SK-N-SH (cell line): ENCODE measurements around the gene FZD4. TPM values are rescaled to one million over a fixed set of nuclear protein-coding genes. Genes with fewer than 3 reads are reported as not detected.

Source experiments
- CTCF ChIA-PET: fragments of 300-600, 350-600 bp; formaldehyde crosslinking; extraction: SDS; loops from one replicate; lab custom pipeline; 2021; lab: Yijun Ruan, JAX
- POLR2A ChIA-PET: fragments of 350-600 bp; sonication (Branson Sonifier 250); formaldehyde crosslinking; extraction: SDS; loops from one replicate; lab custom pipeline; 2020; ENCODE audit warnings: antibody characterized with exemption, inconsistent platforms; lab: Yijun Ruan, JAX
- DNase-seq: peaks from one replicate; pipeline ENCODE4 v3.0.0; 2012
- H2AFZ ChIP-seq: fragments of 200-600 bp; sonication (generic); 2 replicates; pipeline ENCODE4 v1.8.1; 2016; ENCODE audit warnings: antibody characterized with exemption, mild to moderate bottlenecking, low read depth
- H3F3A ChIP-seq: fragments of 200-600 bp; sonication (generic); replicated peaks from 2 replicates; pipeline ENCODE3; 2016; ENCODE audit warnings: antibody characterized with exemption, mild to moderate bottlenecking; ENCODE audit not compliant: insufficient read depth
- H3K27ac ChIP-seq, 2 experiments: fragments of 200-500 bp in 1 of 2; fragments of 200-600 bp in 1 of 2; sonication (Bioruptor generic) in 1 of 2; sonication (generic), shearing (Covaris generic) in 1 of 2; 2 replicates each; pipeline versions ENCODE4 v1.5.1 to v1.6.1; 2014 to 2016; ENCODE audit warnings: low read depth in 2 of 2, inconsistent platforms in 1 of 2, low read length in 1 of 2, mild to moderate bottlenecking in 1 of 2, mixed read lengths in 1 of 2
- H3K27me3 ChIP-seq: fragments of 200-600 bp; sonication (generic), shearing (Covaris generic); 2 replicates; pipeline ENCODE4 v1.6.1; 2016; ENCODE audit warnings: mixed run types; ENCODE audit not compliant: insufficient read depth
- H3K36me3 ChIP-seq, 2 experiments: fragments of 200-500 bp in 1 of 2; fragments of 200-600 bp in 1 of 2; sonication (Bioruptor generic) in 1 of 2; sonication (generic) in 1 of 2; replicated peaks in 1 of 2; 2 replicates each; pipeline versions ENCODE3 to v1.5.1; 2014 to 2016; ENCODE audit warnings: low read length in 1 of 2, mild to moderate bottlenecking in 1 of 2; ENCODE audit not compliant: insufficient read depth in 2 of 2, control insufficient read depth in 1 of 2
- H3K4me1 ChIP-seq, 2 experiments: fragments of 200-500 bp in 1 of 2; fragments of 200-600 bp in 1 of 2; sonication (Bioruptor generic) in 1 of 2; sonication (generic), shearing (Covaris generic) in 1 of 2; 2 replicates each; pipeline versions ENCODE4 v1.5.1 to v1.6.1; 2014 to 2016; ENCODE audit warnings: low read depth in 1 of 2, low read length in 1 of 2, mixed run types in 1 of 2; ENCODE audit not compliant: insufficient read depth in 2 of 2, control insufficient read depth in 1 of 2
- H3K4me2 ChIP-seq: fragments of 200-600 bp; sonication (generic), shearing (Covaris generic); 2 replicates; pipeline ENCODE4 v1.6.1; 2017; ENCODE audit warnings: mixed run types
- H3K4me3 ChIP-seq, 2 experiments: fragments of 200-500 bp in 1 of 2; fragments of 200-600 bp in 1 of 2; sonication (Bioruptor generic) in 1 of 2; sonication (generic), shearing (Covaris generic) in 1 of 2; 2 replicates each; pipeline versions ENCODE4 v1.5.1 to v1.8.1; 2014 to 2016; ENCODE audit warnings: low read depth in 2 of 2, inconsistent platforms in 1 of 2, low read length in 1 of 2, mild to moderate bottlenecking in 1 of 2, mixed read lengths in 1 of 2, moderate library complexity in 1 of 2
- H3K79me2 ChIP-seq: fragments of 200-600 bp; sonication (generic); 2 replicates; pipeline ENCODE4 v1.8.1; 2017; ENCODE audit warnings: mild to moderate bottlenecking; ENCODE audit not compliant: insufficient read depth
- H3K9ac ChIP-seq: fragments of 200-600 bp; sonication (generic); 2 replicates; pipeline ENCODE4 v1.6.1; 2017; ENCODE audit warnings: mixed run types
- H3K9me2 ChIP-seq: fragments of 200-600 bp; sonication (generic); 2 replicates; pipeline ENCODE4 v1.6.1; 2017; ENCODE audit warnings: mixed run types
- H3K9me3 ChIP-seq: fragments of 200-600 bp; sonication (generic); 2 replicates; pipeline ENCODE4 v1.6.1; 2017; ENCODE audit warnings: mixed run types, mild to moderate bottlenecking, moderate library complexity
- H4K20me1 ChIP-seq: fragments of 200-600 bp; sonication (generic); 2 replicates; pipeline ENCODE4 v1.6.1; 2017; ENCODE audit warnings: mild to moderate bottlenecking, mixed run types; ENCODE audit not compliant: insufficient read depth
- CHD2 ChIP-seq: fragments of 150-350 bp; IDR thresholded peaks from 2 replicates; pipeline ENCODE4 v1.6.1; 2018; ENCODE audit warnings: low read length; ENCODE audit not compliant: partially characterized antibody
- ELF1 ChIP-seq: IDR thresholded peaks from 2 replicates; pipeline ENCODE4 v1.4.0; 2012
- EZH2phosphoT487 ChIP-seq: fragments of 200-600 bp; sonication (generic); IDR thresholded peaks from 2 replicates; pipeline ENCODE4 v1.6.1; 2017; ENCODE audit warnings: low read depth, mixed run types, mild to moderate bottlenecking, antibody characterized with exemption, moderate library complexity, borderline replicate concordance
- FOSL2 ChIP-seq: IDR thresholded peaks from 2 replicates; pipeline ENCODE4 v1.4.0; 2012; ENCODE audit warnings: low read depth, mild to moderate bottlenecking, moderate library complexity, borderline replicate concordance
- FOXJ3 ChIP-seq: sonication (generic); formaldehyde crosslinking; IDR thresholded peaks from 2 replicates; pipeline ENCODE4 v1.5.1; 2020; ENCODE audit warnings: mild to moderate bottlenecking, missing genetic modification reagents
- FOXM1 ChIP-seq: IDR thresholded peaks from 2 replicates; pipeline ENCODE4 v1.4.0; 2012; ENCODE audit warnings: low read depth, mild to moderate bottlenecking
- GABPA ChIP-seq: IDR thresholded peaks from 2 replicates; pipeline ENCODE4 v1.4.0; 2012; ENCODE audit warnings: low read depth, mild to moderate bottlenecking
- GATA2 ChIP-seq: sonication (generic); formaldehyde crosslinking; IDR thresholded peaks from 2 replicates; pipeline ENCODE4 v1.5.0; 2020; ENCODE audit warnings: mild to moderate bottlenecking, missing genetic modification reagents
- IRF3 ChIP-seq: fragments of 150-350 bp; IDR thresholded peaks from 2 replicates; pipeline ENCODE4 v1.6.1; 2016; ENCODE audit warnings: mild to moderate bottlenecking, low read depth, low read length
- JUND ChIP-seq: IDR thresholded peaks from 2 replicates; pipeline ENCODE4 v1.4.0; 2012
- MEF2A ChIP-seq: IDR thresholded peaks from 2 replicates; pipeline ENCODE4 v1.4.0; 2012; ENCODE audit warnings: low read depth, borderline replicate concordance
- MXI1 ChIP-seq: IDR thresholded peaks from 2 replicates; pipeline ENCODE4 v1.6.1; 2012; ENCODE audit warnings: mild to moderate bottlenecking, low read depth, low read length, improper control_type of control experiment
- NFIC ChIP-seq: IDR thresholded peaks from 2 replicates; pipeline ENCODE4 v1.4.0; 2012; ENCODE audit warnings: borderline replicate concordance
- NRF1 ChIP-seq: IDR thresholded peaks from 2 replicates; pipeline ENCODE4 v1.6.1; 2012; ENCODE audit warnings: low read depth, mild to moderate bottlenecking, low read length
- POLR2AphosphoS5 ChIP-seq: IDR thresholded peaks from 2 replicates; pipeline ENCODE4 v1.6.1; 2012; ENCODE audit warnings: low read depth, low read length
- RAD21 ChIP-seq: IDR thresholded peaks from 2 replicates; pipeline ENCODE4 v1.6.1; 2012; ENCODE audit warnings: mild to moderate bottlenecking, low read length
- RCOR1 ChIP-seq: fragments of 150-350 bp; IDR thresholded peaks from 2 replicates; pipeline ENCODE4 v1.6.1; 2017; ENCODE audit warnings: antibody characterized with exemption, low read length
- RXRA ChIP-seq: IDR thresholded peaks from 2 replicates; pipeline ENCODE4 v1.4.0; 2012; ENCODE audit warnings: low read depth, mild to moderate bottlenecking, borderline replicate concordance
- SIN3A ChIP-seq: IDR thresholded peaks from 2 replicates; pipeline ENCODE4 v1.6.1; 2012; ENCODE audit warnings: low read depth, mild to moderate bottlenecking, low read length, moderate library complexity, borderline replicate concordance
- SMC3 ChIP-seq: IDR thresholded peaks from 2 replicates; pipeline ENCODE4 v1.6.1; 2012; ENCODE audit warnings: low read depth, low read length, improper control_type of control experiment
- TAF1 ChIP-seq: IDR thresholded peaks from 2 replicates; pipeline ENCODE4 v1.6.1; 2012; ENCODE audit warnings: low read depth, mild to moderate bottlenecking, low read length, moderate library complexity, borderline replicate concordance
- TCF12 ChIP-seq: IDR thresholded peaks from 2 replicates; pipeline ENCODE4 v1.4.0; 2012
- TEAD4 ChIP-seq: IDR thresholded peaks from 2 replicates; pipeline ENCODE4 v1.4.0; 2012; ENCODE audit warnings: mild to moderate bottlenecking, borderline replicate concordance; ENCODE audit not compliant: insufficient read depth
- USF2 ChIP-seq: fragments of 150-350 bp; IDR thresholded peaks from 2 replicates; pipeline ENCODE4 v1.6.1; 2017; ENCODE audit warnings: antibody characterized with exemption, low read length, low read depth, borderline replicate concordance
- WGBS: methylation state at CpG from one replicate; pipeline ENCODE4 v1.1.6; 2017; ENCODE audit warnings: low lambda C conversion rate; 5-methylcytosine and 5-hydroxymethylcytosine counted together
- polyA plus RNA-seq, 3 experiments: library from polyadenylated mRNA; depleted of rRNA; stranded (reverse); fragments of >200 nt; gene quantifications; 2 replicates each; pipeline ENCODE4 v1.2.3, GENCODE V29; 2012
- TF ChIP-seq, protein P1 (sequence below): IDR thresholded peaks from 2 replicates; pipeline ENCODE4 v1.4.0; 2012; ENCODE audit warnings: low read depth
- TF ChIP-seq, protein P2 (sequence below): IDR thresholded peaks from 2 replicates; pipeline ENCODE4; 2012
- TF ChIP-seq, protein P3 (sequence below): IDR thresholded peaks from 2 replicates; pipeline ENCODE4 v1.6.1; 2012; ENCODE audit warnings: mild to moderate bottlenecking, low read depth, low read length, moderate library complexity
- TF ChIP-seq, protein P4 (sequence below): fragments of 200-600 bp; sonication (generic); IDR thresholded peaks from 2 replicates; pipeline ENCODE4 v1.6.1; 2017; ENCODE audit warnings: antibody characterized with exemption, mild to moderate bottlenecking, moderate library complexity

The FZD4 gene
- polyA plus RNA-seq, 1 of the 3 experiments (the other 2 are of a cell fraction) = 0.72 TPM

DNA sequence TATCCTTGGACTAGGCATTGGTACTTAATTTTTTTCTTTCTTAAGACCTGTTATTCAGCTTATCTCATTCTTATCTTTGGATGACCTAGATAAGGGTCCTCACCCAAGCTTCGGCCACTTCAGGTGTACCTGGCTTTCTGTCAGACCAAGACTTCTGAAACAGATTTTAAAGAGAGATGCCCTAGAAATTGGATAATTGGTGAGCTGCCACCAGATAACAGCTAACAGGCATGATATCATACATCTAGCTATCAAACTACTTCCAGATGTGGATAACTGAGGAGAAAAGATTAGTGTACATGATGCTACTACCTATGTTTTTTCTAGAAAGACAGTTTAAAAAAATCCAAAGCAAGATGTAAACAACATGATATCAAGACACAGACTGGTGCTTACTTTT is 52.9 kb downstream of the FZD4 start:
- 40% methylated on average over 1 of the region's 1 CpG for WGBS
- CTCF ChIA-PET = interaction anchor here (0.7 to 1.2 kb wide), 3 partner anchors 11 to 1132 kb away, joined by 3 to 6 read pairs (median 3); no protein-coding TSS in a partner anchor
- H3K9me2 ChIP-seq = no peaks in the 10 kb centered on the region
- peak; percentile 40 for DNase-seq
- POLR2A ChIA-PET = no interaction called here
- H3K27ac ChIP-seq = no peak overlapping the region
- H3K79me2 ChIP-seq = no peaks in the 10 kb centered on the region; the same call in 1 of the 2 replicates
- H3K4me3 ChIP-seq = no peak overlapping the region
- peaks cover 0 to 2% of the 10 kb centered on the region in 2 experiments; a peak in 2 of 4 replicates for H3K4me1 ChIP-seq
- no peaks in the 10 kb centered on the region for H4K20me1 ChIP-seq
- no peak overlapping the region for H3K4me2 ChIP-seq
- H3K36me3 ChIP-seq = no peaks in the 10 kb centered on the region
- peaks cover 7% of the 10 kb centered on the region for H3F3A ChIP-seq
- H2AFZ ChIP-seq = no peak overlapping the region
- H3K9ac ChIP-seq = no peak overlapping the region
- H3K9me3 ChIP-seq = no peaks in the 10 kb centered on the region
- H3K27me3 ChIP-seq = no peaks in the 10 kb centered on the region
- TF ChIP-seq TAF1 (no peak), JUND (no peak), SIN3A (no peak), IRF3 (no peak), EZH2phosphoT487 (no peak), FOXJ3 (CRISPR knock-in tag) (no peak), RCOR1 (peak; percentile 86), TCF12 (peak; percentile 38; the same call in 1 of the 2 replicates), GABPA (no peak), ELF1 (no peak), USF2 (no peak), RAD21 (no peak), NFIC (no peak), FOXM1 (no peak), RXRA (no peak), MXI1 (no peak), GATA2 (CRISPR knock-in tag) (peak; percentile 89), SMC3 (no peak), NRF1 (no peak), MEF2A (no peak), TEAD4 (no peak), CHD2 (peak; percentile 37), POLR2AphosphoS5 (no peak), FOSL2 (no peak)
- TF ChIP-seq, protein P1, sequence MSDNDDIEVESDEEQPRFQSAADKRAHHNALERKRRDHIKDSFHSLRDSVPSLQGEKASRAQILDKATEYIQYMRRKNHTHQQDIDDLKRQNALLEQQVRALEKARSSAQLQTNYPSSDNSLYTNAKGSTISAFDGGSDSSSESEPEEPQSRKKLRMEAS = no peak
- TF ChIP-seq, protein P2, sequence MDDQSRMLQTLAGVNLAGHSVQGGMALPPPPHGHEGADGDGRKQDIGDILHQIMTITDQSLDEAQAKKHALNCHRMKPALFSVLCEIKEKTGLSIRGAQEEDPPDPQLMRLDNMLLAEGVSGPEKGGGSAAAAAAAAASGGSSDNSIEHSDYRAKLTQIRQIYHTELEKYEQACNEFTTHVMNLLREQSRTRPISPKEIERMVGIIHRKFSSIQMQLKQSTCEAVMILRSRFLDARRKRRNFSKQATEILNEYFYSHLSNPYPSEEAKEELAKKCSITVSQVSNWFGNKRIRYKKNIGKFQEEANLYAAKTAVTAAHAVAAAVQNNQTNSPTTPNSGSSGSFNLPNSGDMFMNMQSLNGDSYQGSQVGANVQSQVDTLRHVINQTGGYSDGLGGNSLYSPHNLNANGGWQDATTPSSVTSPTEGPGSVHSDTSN = no peak
- TF ChIP-seq, protein P3, sequence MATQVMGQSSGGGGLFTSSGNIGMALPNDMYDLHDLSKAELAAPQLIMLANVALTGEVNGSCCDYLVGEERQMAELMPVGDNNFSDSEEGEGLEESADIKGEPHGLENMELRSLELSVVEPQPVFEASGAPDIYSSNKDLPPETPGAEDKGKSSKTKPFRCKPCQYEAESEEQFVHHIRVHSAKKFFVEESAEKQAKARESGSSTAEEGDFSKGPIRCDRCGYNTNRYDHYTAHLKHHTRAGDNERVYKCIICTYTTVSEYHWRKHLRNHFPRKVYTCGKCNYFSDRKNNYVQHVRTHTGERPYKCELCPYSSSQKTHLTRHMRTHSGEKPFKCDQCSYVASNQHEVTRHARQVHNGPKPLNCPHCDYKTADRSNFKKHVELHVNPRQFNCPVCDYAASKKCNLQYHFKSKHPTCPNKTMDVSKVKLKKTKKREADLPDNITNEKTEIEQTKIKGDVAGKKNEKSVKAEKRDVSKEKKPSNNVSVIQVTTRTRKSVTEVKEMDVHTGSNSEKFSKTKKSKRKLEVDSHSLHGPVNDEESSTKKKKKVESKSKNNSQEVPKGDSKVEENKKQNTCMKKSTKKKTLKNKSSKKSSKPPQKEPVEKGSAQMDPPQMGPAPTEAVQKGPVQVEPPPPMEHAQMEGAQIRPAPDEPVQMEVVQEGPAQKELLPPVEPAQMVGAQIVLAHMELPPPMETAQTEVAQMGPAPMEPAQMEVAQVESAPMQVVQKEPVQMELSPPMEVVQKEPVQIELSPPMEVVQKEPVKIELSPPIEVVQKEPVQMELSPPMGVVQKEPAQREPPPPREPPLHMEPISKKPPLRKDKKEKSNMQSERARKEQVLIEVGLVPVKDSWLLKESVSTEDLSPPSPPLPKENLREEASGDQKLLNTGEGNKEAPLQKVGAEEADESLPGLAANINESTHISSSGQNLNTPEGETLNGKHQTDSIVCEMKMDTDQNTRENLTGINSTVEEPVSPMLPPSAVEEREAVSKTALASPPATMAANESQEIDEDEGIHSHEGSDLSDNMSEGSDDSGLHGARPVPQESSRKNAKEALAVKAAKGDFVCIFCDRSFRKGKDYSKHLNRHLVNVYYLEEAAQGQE = no peak
- TF ChIP-seq, protein P4, sequence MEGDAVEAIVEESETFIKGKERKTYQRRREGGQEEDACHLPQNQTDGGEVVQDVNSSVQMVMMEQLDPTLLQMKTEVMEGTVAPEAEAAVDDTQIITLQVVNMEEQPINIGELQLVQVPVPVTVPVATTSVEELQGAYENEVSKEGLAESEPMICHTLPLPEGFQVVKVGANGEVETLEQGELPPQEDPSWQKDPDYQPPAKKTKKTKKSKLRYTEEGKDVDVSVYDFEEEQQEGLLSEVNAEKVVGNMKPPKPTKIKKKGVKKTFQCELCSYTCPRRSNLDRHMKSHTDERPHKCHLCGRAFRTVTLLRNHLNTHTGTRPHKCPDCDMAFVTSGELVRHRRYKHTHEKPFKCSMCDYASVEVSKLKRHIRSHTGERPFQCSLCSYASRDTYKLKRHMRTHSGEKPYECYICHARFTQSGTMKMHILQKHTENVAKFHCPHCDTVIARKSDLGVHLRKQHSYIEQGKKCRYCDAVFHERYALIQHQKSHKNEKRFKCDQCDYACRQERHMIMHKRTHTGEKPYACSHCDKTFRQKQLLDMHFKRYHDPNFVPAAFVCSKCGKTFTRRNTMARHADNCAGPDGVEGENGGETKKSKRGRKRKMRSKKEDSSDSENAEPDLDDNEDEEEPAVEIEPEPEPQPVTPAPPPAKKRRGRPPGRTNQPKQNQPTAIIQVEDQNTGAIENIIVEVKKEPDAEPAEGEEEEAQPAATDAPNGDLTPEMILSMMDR = no peak
